Right cardiac atrium (tissue), 5 donors: Measurements from ENCODE around the gene MTG2. TPM values are rescaled to one million over a fixed set of nuclear protein-coding genes. Genes with fewer than 3 reads are reported as not detected.

Experiments used
- ATAC-seq, 2 donors: fragments of 200-7000 bp; cut with Tn5 transposase; one replicate each; pipeline versions ENCODE4 v1.8.0 to v1.9.1; 2020; ENCODE audit warnings: moderate library complexity in 2 of 2, mild to moderate bottlenecking in 1 of 2
- DNase-seq, 3 donors: peaks; one replicate each; pipeline ENCODE4 v3.0.0-alpha.2; 2020
- H3K27ac ChIP-seq: one replicate; pipeline ENCODE4 v1.5.1; 2013; ENCODE audit warnings: mild to moderate bottlenecking, low read length, control low read depth, moderate library complexity
- H3K27me3 ChIP-seq: one replicate; pipeline ENCODE4 v1.6.1; 2013; ENCODE audit not compliant: control insufficient read depth, insufficient read depth
- H3K4me1 ChIP-seq: one replicate; pipeline ENCODE4 v1.6.1; 2013; ENCODE audit warnings: low read length; ENCODE audit not compliant: control insufficient read depth, insufficient read depth
- H3K4me3 ChIP-seq: one replicate; pipeline ENCODE4 v1.5.1; 2013; ENCODE audit warnings: low read length, control low read depth
- H3K9me3 ChIP-seq: one replicate; pipeline ENCODE4 v1.6.1; 2013; ENCODE audit warnings: low read length; ENCODE audit not compliant: control insufficient read depth
- WGBS: extraction: QIAGEN DNeasy Blood & Tissue Kit; methylation state at CpG from one replicate; pipeline ENCODE4 v1.1.7; 2013; 5-methylcytosine and 5-hydroxymethylcytosine counted together
- intact Hi-C, 4 donors: fragments of 100-400 bp; cut with DNase I; formaldehyde crosslinking; loops; one replicate each; pipeline versions ENCODE4 v1.11.0 to v1.14.0; 2022 to 2023
- polyA plus RNA-seq: library from polyadenylated mRNA; stranded (reverse); fragments of 200-250 nt; gene quantifications from one replicate; pipeline ENCODE4 v1.2.3, GENCODE V29; 2013
- total RNA-seq, 4 donors: library from RNA; stranded (reverse); fragmentation: NEBNext Ultra II Directional; extraction: Animal tissue kit (Norgen Biotek cat#: 25700); gene quantifications; one replicate each; pipeline ENCODE4 v1.2.1, GENCODE V29; 2021
- donor health status: healthy with polysubstance abuse.
- donor health status: DM: no; HTN: yes; CAD: no.
- donor health status: DM: no; HTN: no; CAD: no.
- donor health status: DM: no; HTN: yes; CAD: no; lungs with severe emphysema.
- donor health status: DM: yes; HTN: yes; CAD: no.

MTG2 gene
- total and polyA plus RNA-seq, 5 donors, result 20.4 to 29.2 (median 25.2) TPM

DNA sequence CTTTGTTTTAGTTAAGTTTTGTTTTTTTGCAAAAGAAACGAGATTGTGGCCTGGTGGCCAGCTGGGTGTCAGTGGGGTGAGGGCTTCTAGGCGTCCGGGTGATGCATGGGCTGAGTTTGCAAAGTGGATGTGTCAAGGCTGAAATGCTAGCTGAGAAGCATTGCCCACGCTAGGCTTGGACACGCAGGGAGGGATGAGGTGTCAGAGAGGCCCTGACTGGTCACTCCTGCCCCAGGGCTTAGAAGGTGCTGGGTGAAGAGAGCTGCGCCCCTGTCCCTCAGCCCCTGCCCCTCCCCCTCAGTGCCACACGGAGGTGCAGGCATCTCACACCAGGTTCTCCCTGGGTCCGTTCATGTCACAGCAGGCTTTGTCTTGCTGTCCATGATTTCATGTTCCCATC, 63.6 kb downstream of the MTG2 start:
- intact Hi-C loops, result no loop called here
- peak in 1 of 2 donors; percentile 2 for ATAC-seq
- H3K9me3 ChIP-seq, result no peaks in the 10 kb centered on the region

DNA sequence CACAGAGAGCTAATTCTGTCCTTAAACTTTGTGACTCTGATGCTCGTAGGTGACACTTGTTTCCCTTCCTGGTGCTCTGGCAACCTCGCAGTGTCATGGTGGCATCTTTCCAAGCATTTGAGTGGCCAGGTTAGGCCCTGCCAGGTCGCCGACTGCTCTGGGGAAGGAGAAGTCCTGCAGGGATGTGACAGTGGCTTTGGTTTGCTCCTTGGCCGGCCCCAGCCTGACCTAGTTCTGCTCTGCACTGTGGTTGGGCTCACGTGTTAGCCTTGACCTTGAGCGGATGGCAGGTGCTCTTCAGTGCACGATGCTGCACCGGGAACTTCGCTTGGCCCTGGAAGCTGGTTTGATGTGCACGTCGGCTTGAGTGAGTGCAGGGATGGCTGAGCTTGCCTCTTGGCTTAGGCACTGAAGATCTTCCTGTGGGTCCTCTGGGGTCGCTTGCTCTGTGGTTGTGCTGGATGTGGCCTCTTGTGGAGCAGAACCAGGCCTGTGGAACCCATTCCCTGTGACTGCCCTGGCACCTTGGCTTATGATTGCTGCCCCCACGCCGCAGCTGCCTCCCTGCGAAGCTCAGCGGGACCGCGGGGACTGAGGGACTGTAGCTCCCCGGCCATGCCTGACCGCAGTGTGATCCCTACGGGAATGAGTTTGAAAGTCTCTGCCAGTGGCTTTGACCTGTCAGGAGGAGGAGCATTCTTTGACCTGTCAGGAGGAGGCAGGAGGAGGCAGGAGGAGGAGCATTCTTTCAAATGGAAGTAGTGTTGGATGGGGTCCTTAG, 64.2 kb downstream of the MTG2 start:
- ATAC-seq (peak; percentile 54 to 64), DNase-seq (peak in 2 of 3 donors; percentile 64 to 76)
- Histone ChIP-seq H3K27me3 (no peaks in the 10 kb centered on the region), H3K4me3 (no peak overlapping the region), H3K27ac (peak overlapping the region; percentile 44), H3K4me1 (peaks cover 16% of the 10 kb centered on the region), H3K9me3 (no peaks in the 10 kb centered on the region)
- 59% methylated on average over 22 of the region's 22 CpGs for WGBS
- intact Hi-C loops, result no loop called here

More for the DNA sequence above, 63.6 kb downstream of the MTG2 start:
- Histone ChIP-seq H3K27ac (peak overlapping the region; percentile 35), H3K4me3 (no peak overlapping the region), H3K4me1 (peaks cover 16% of the 10 kb centered on the region), H3K27me3 (no peaks in the 10 kb centered on the region)
- 68% methylated on average over 8 of the region's 8 CpGs for WGBS
- no peak for DNase-seq

- Histone ChIP-seq H3K27ac (no peak overlapping the region), H3K4me3 (no peak overlapping the region), H3K27me3 (no peaks in the 10 kb centered on the region), H3K4me1 (peaks cover 11% of the 10 kb centered on the region), H3K9me3 (no peaks in the 10 kb centered on the region)
- 76% methylated on average over 6 of the region's 6 CpGs for WGBS
- intact Hi-C loops, result no loop called here
- no peak for DNase-seq
- no peak for ATAC-seq
These were observed 66.2 kb downstream of the MTG2 start for GRCh38 chr20:62248890-62249560.

DNA sequence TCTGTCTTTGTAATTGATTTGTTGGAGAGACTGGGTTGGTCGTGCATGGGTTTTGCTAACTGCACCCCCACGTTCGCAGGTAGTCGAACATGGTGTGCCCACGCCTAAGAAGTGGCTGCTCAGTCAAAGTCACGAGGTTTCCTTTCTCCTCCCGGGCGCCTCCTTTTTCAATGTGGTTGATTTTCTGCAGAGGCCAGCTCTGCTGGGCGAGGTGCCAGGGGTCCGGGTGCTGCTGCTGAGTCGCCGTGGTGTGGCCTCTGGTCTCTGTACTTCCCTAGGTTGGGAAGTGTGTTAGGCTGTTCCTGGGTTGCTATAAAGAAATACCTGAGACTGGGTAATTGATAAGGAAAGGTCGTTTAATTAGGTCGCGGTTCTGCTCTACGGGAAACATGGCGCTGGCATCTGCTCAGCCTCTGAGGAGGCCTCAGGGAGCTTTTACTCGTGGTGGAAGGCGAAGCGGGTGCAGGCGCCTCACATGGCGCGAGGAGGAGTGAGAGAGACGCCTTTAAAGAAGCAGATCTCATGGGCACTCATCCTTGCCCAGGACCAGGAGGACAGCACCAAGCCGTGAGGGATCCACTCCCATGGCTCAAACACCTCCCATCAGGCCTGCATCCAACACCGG, 69.6 kb downstream of the MTG2 start:
- DNase-seq, result peak in 1 of 3 donors; percentile 59
- peaks cover 5% of the 10 kb centered on the region for H3K4me1 ChIP-seq
- ATAC-seq, result no peak
- 86% methylated on average over 26 of the region's 26 CpGs for WGBS
- no peaks in the 10 kb centered on the region for H3K27me3 ChIP-seq
- H3K4me3 ChIP-seq, result no peak overlapping the region
- no peaks in the 10 kb centered on the region for H3K9me3 ChIP-seq
- intact Hi-C loops, result no loop called here
- H3K27ac ChIP-seq, result no peak overlapping the region

Other genes starting within 250 kb of the MTG2 start
- 10 to 100 TPM in 1 of 4 donors, 1 to 10 TPM in 3; 7.0 to 13.6 (median 8.6) TPM for gene TAF4, start 117.1 kb upstream of the MTG2 start, total RNA-seq
- gene TAF4, start 117.1 kb upstream of the MTG2 start, polyA plus RNA-seq, result 3.8 TPM
- gene LSM14B, start 60.6 kb upstream of the MTG2 start, total RNA-seq, result 10 to 100 TPM; 32.9 to 45.7 (median 40.9) TPM
- gene LSM14B, start 60.6 kb upstream of the MTG2 start, polyA plus RNA-seq, result 27.6 TPM
- gene PSMA7, start 39.6 kb upstream of the MTG2 start, total RNA-seq, result 100 to 1,000 TPM; 178 to 215 (median 206) TPM
- gene PSMA7, start 39.6 kb upstream of the MTG2 start, polyA plus RNA-seq, result 244 TPM
- 1 to 10 TPM; 7.8 to 8.8 (median 8.1) TPM for gene SS18L1, start 39.3 kb upstream of the MTG2 start, total RNA-seq
- gene SS18L1, start 39.3 kb upstream of the MTG2 start, polyA plus RNA-seq, result 6.2 TPM
- not detected for gene HRH3, start 37.2 kb downstream of the MTG2 start, total RNA-seq
- gene HRH3, start 37.2 kb downstream of the MTG2 start, polyA plus RNA-seq, result not detected
- 10 to 100 TPM; 44.1 to 61.6 (median 44.7) TPM for gene OSBPL2, start 55.5 kb downstream of the MTG2 start, total RNA-seq
- gene OSBPL2, start 55.5 kb downstream of the MTG2 start, polyA plus RNA-seq, result 20.0 TPM
- 10 to 100 TPM; 65.0 to 80.9 (median 73.4) TPM for gene ADRM1, start 120.0 kb downstream of the MTG2 start, total RNA-seq
- gene ADRM1, start 120.0 kb downstream of the MTG2 start, polyA plus RNA-seq, result 87.5 TPM
- 10 to 100 TPM; 77.4 to 97.9 (median 86.8) TPM for gene LAMA5, start 184.3 kb downstream of the MTG2 start, total RNA-seq
- 93.7 TPM for gene LAMA5, start 184.3 kb downstream of the MTG2 start, polyA plus RNA-seq
- gene RPS21, start 204.1 kb downstream of the MTG2 start, total RNA-seq, result 100 to 1,000 TPM; 703 to 815 (median 736) TPM
- 2,060 TPM for gene RPS21, start 204.1 kb downstream of the MTG2 start, polyA plus RNA-seq
- 10 to 100 TPM; 12.3 to 29.4 (median 16.3) TPM for gene CABLES2, start 224.3 kb downstream of the MTG2 start, total RNA-seq
- 10.9 TPM for gene CABLES2, start 224.3 kb downstream of the MTG2 start, polyA plus RNA-seq
- not detected for gene RBBP8NL, start 244.5 kb downstream of the MTG2 start, total RNA-seq
- not detected for gene RBBP8NL, start 244.5 kb downstream of the MTG2 start, polyA plus RNA-seq